Measurements from ENCODE around the gene POU2F2.

POU2F2 gene

GRCh38 chr19:42166316-42166715, 34.1 kb upstream of the POU2F2 start:
- H3K27ac ChIP-seq = no peak overlapping the region
- TF ChIP-seq CTCF (conservative IDR thresholded peaks at IDR 0.05) = no peak

GRCh38 chr19:42165146-42165545, 32.9 kb upstream of the POU2F2 start:
- no peak for TF ChIP-seq CTCF (conservative IDR thresholded peaks at IDR 0.05)

GRCh38 chr19:42161616-42162263, 29.5 kb upstream of the POU2F2 start:
- no peak for TF ChIP-seq CTCF (conservative IDR thresholded peaks at IDR 0.05)
- no peak overlapping the region for H3K27ac ChIP-seq

More at GRCh38 chr19:42165146-42165545, 32.9 kb upstream of the POU2F2 start:
- H3K27ac ChIP-seq = no peak overlapping the region

GRCh38 chr19:42159942-42160341, 27.7 kb upstream of the POU2F2 start:
- TF ChIP-seq CTCF (conservative IDR thresholded peaks at IDR 0.05) = no peak
- H3K27ac ChIP-seq = no peak overlapping the region

- TF ChIP-seq CTCF (conservative IDR thresholded peaks at IDR 0.05) = no peak
- no peak overlapping the region for H3K27ac ChIP-seq
These were observed 26.7 kb upstream of the POU2F2 start for GRCh38 chr19:42158926-42159325.

- TF ChIP-seq CTCF (conservative IDR thresholded peaks at IDR 0.05) = no peak
- no peak overlapping the region for H3K27ac ChIP-seq
These were observed 24.3 kb upstream of the POU2F2 start for GRCh38 chr19:42156571-42156970.

GRCh38 chr19:42155796-42156195, 23.6 kb upstream of the POU2F2 start:
- no peak for TF ChIP-seq CTCF (conservative IDR thresholded peaks at IDR 0.05)
- no peak overlapping the region for H3K27ac ChIP-seq

Measured in VCaP (cell line).